Measurements from ENCODE around the gene SIL1. TPM values are rescaled to one million over a fixed set of nuclear protein-coding genes. Genes with fewer than 3 reads are reported as not detected.

Gene SIL1
- total and polyA plus RNA-seq, 2 donors (not counting 1 experiment from before 2014, with no cell fraction given) = 66.4 to 85.5 TPM

DNA sequence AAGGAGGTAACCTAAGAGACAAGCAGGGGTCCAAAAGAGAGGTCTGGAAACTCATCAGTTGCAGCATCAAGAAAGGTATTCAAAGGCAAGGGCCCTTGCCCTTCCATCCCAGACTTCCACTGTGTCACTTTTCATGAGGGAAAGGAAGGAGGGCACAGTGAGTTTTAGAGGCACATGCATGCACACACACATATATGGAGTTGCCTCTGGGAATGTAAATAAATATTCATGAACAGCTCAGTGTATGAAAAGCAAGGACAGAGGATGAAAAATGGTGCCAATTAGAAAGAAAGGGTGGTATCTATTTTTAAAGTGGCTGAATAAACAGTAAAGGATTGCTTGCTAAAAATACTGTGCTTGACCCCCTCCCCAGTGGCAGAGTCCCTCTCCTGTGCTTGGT lies 217.7 kb downstream of the SIL1 start:
- Histone ChIP-seq H3K4me1 (ENCODE audit: control insufficient read depth, extremely low read depth, insufficient read depth, low read length) (peaks cover 5% of the 10 kb centered on the region), H3K27me3 (ENCODE audit: control insufficient read depth, insufficient read depth, low read length) (no peaks in the 10 kb centered on the region), H3K36me3 (ENCODE audit: control insufficient read depth, insufficient read depth, low read length) (no peaks in the 10 kb centered on the region), H3K27ac (ENCODE audit: insufficient read depth, low read length) (no peak overlapping the region), H2AFZ (ENCODE audit: low read length) (no peak overlapping the region), H4K20me1 (ENCODE audit: control insufficient read depth, extremely low read depth, insufficient read depth, low read length) (no peaks in the 10 kb centered on the region), H3K4me3 (replicated peaks in 1 of 4; ENCODE audit: control extremely low read depth in 1 of 4, insufficient read depth in 1 of 4, low read depth in 3 of 4, low read length in 4 of 4) (no peak overlapping the region), H3K9ac (ENCODE audit: insufficient read depth, low read length) (no peak overlapping the region), H3K4me2 (ENCODE audit: extremely low read depth, insufficient read depth, low read length) (no peak overlapping the region), H3K9me3 (ENCODE audit: control insufficient read depth, insufficient read depth, low read depth, low read length) (no peaks in the 10 kb centered on the region), H3K79me2 (ENCODE audit: control insufficient read depth, insufficient read depth, low read length) (no peaks in the 10 kb centered on the region)
- TF ChIP-seq EZH2 (IDR thresholded peaks at IDR 0.05; ENCODE audit: low read length, missing control alignments) = no peak
- TF ChIP-seq, protein P1, sequence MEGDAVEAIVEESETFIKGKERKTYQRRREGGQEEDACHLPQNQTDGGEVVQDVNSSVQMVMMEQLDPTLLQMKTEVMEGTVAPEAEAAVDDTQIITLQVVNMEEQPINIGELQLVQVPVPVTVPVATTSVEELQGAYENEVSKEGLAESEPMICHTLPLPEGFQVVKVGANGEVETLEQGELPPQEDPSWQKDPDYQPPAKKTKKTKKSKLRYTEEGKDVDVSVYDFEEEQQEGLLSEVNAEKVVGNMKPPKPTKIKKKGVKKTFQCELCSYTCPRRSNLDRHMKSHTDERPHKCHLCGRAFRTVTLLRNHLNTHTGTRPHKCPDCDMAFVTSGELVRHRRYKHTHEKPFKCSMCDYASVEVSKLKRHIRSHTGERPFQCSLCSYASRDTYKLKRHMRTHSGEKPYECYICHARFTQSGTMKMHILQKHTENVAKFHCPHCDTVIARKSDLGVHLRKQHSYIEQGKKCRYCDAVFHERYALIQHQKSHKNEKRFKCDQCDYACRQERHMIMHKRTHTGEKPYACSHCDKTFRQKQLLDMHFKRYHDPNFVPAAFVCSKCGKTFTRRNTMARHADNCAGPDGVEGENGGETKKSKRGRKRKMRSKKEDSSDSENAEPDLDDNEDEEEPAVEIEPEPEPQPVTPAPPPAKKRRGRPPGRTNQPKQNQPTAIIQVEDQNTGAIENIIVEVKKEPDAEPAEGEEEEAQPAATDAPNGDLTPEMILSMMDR (conservative IDR thresholded peaks at IDR 0.05 in 1 of 2, IDR thresholded peaks at IDR 0.05 in 1 of 2; ENCODE audit: low read depth in 1 of 2, low read length in 2 of 2) = no peak
- no peak for DNase-seq (ENCODE audit: low read depth in 2 of 2)

GRCh38 chr5:138979684-138980280 lies 218.4 kb downstream of the SIL1 start:
- H3K27me3 ChIP-seq (ENCODE audit: control insufficient read depth, insufficient read depth, low read length) = no peaks in the 10 kb centered on the region
- H3K4me2 ChIP-seq (ENCODE audit: extremely low read depth, insufficient read depth, low read length) = no peak overlapping the region
- no peak overlapping the region for H3K4me3 ChIP-seq (replicated peaks in 1 of 4; ENCODE audit: control extremely low read depth in 1 of 4, insufficient read depth in 1 of 4, low read depth in 3 of 4, low read length in 4 of 4)
- TF ChIP-seq, protein P1 (conservative IDR thresholded peaks at IDR 0.05 in 1 of 2, IDR thresholded peaks at IDR 0.05 in 1 of 2; ENCODE audit: low read depth in 1 of 2, low read length in 2 of 2) = no peak
- no peak for TF ChIP-seq EZH2 (IDR thresholded peaks at IDR 0.05; ENCODE audit: low read length, missing control alignments)
- H4K20me1 ChIP-seq (ENCODE audit: control insufficient read depth, extremely low read depth, insufficient read depth, low read length) = no peaks in the 10 kb centered on the region
- no peaks in the 10 kb centered on the region for H3K36me3 ChIP-seq (ENCODE audit: control insufficient read depth, insufficient read depth, low read length)
- H3K79me2 ChIP-seq (ENCODE audit: control insufficient read depth, insufficient read depth, low read length) = no peaks in the 10 kb centered on the region
- H3K4me1 ChIP-seq (ENCODE audit: control insufficient read depth, extremely low read depth, insufficient read depth, low read length) = peaks cover 9% of the 10 kb centered on the region
- DNase-seq (ENCODE audit: low read depth in 2 of 2) = no peak
- no peak overlapping the region for H3K9ac ChIP-seq (ENCODE audit: insufficient read depth, low read length)
- no peak overlapping the region for H2AFZ ChIP-seq (ENCODE audit: low read length)
- H3K27ac ChIP-seq (ENCODE audit: insufficient read depth, low read length) = no peak overlapping the region
- H3K9me3 ChIP-seq (ENCODE audit: control insufficient read depth, insufficient read depth, low read depth, low read length) = no peaks in the 10 kb centered on the region

DNA sequence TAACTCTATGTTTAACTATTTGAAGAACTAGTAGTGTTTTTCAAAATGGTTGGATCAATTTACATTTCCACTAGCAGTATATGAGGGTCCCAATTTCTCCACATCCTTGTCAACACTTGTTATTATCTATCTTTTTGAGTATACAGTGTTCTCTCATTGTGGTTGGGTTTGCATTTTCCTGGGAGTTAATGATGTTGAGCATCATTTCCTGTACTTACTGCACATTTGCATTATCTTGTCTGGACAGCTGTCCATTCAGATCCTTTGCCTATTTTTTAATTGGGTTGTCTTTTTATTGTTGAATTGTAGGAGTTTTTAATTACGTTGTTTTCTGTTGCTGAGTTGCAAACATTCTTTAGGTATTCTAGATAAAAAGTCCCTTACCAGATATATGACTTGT lies 219.6 kb downstream of the SIL1 start:
- Histone ChIP-seq H3K79me2 (ENCODE audit: control insufficient read depth, insufficient read depth, low read length) (no peaks in the 10 kb centered on the region), H4K20me1 (ENCODE audit: control insufficient read depth, extremely low read depth, insufficient read depth, low read length) (no peaks in the 10 kb centered on the region), H3K27me3 (ENCODE audit: control insufficient read depth, insufficient read depth, low read length) (no peaks in the 10 kb centered on the region), H3K4me2 (ENCODE audit: extremely low read depth, insufficient read depth, low read length) (no peak overlapping the region), H3K27ac (ENCODE audit: insufficient read depth, low read length) (no peak overlapping the region), H3K36me3 (ENCODE audit: control insufficient read depth, insufficient read depth, low read length) (no peaks in the 10 kb centered on the region), H2AFZ (ENCODE audit: low read length) (no peak overlapping the region), H3K4me1 (ENCODE audit: control insufficient read depth, extremely low read depth, insufficient read depth, low read length) (peaks cover 16% of the 10 kb centered on the region), H3K9ac (ENCODE audit: insufficient read depth, low read length) (no peak overlapping the region), H3K4me3 (replicated peaks in 1 of 4; ENCODE audit: control extremely low read depth in 1 of 4, insufficient read depth in 1 of 4, low read depth in 3 of 4, low read length in 4 of 4) (no peak overlapping the region), H3K9me3 (ENCODE audit: control insufficient read depth, insufficient read depth, low read depth, low read length) (no peaks in the 10 kb centered on the region)
- no peak for DNase-seq (ENCODE audit: low read depth in 2 of 2)
- TF ChIP-seq, protein P1 (conservative IDR thresholded peaks at IDR 0.05 in 1 of 2, IDR thresholded peaks at IDR 0.05 in 1 of 2; ENCODE audit: low read depth in 1 of 2, low read length in 2 of 2) = no peak
- no peak for TF ChIP-seq EZH2 (IDR thresholded peaks at IDR 0.05; ENCODE audit: low read length, missing control alignments)

All from fibroblast of lung (primary cell).